K562 (cell line): ENCODE data around the gene PTP4A1. TPM values are rescaled to one million over a fixed set of nuclear protein-coding genes. Genes with fewer than 3 reads are reported as not detected.

ENCODE experiments used
- ATAC-seq: fragments of 200-7000 bp; cut with Tn5 transposase; 3 replicates; pipeline ENCODE4 v1.9.1; 2020; ENCODE audit warnings: moderate library complexity
- BruUV-seq: library from RNA; stranded (reverse); fragments of 400-500 nt; replicated peaks from 2 replicates; lab custom pipeline; 2021; lab: Mats Ljungman, UMichigan
- CTCF ChIA-PET: fragments of 300-600 bp; formaldehyde crosslinking; extraction: SDS; loops from one replicate; lab custom pipeline; 2021; ENCODE audit warnings: low intra/inter-chr PET ratio; lab: Yijun Ruan, JAX
- POLR2A ChIA-PET: fragments of 300-600, 350-650 bp; sonication (Branson Sonifier 250); formaldehyde crosslinking; extraction: SDS; loops from one replicate; lab custom pipeline; 2021; ENCODE audit warnings: antibody characterized with exemption, inconsistent platforms; lab: Yijun Ruan, JAX
- DNase-seq, 4 experiments: peaks; one replicate each; pipeline versions ENCODE4 v3.0.0 to v3.0.0-alpha.2; 2011 to 2018; ENCODE audit warnings: low spot score in 3 of 4, mixed read lengths in 3 of 4; ENCODE audit errors: extremely low read depth in 1 of 4
- FAIRE-seq: peaks from 2 replicates; lab custom pipeline; 2011; peaks lifted over from hg19 to GRCh38; lab: Jason Lieb, UNC
- H2AFZ ChIP-seq: 2 replicates; pipeline ENCODE4 v1.6.0; 2011; ENCODE audit warnings: low read depth, low read length, control low read depth, inconsistent platforms
- H3K27ac ChIP-seq: fragments of 200-600 bp; 3 replicates; pipeline ENCODE4 v1.8.0; 2011; ENCODE audit warnings: low read depth, mild to moderate bottlenecking, control low read depth, inconsistent platforms, low read length, moderate library complexity, mixed read lengths; ENCODE audit errors: extremely low read depth
- H3K27me3 ChIP-seq, 2 experiments: fragments of 300-600 bp in 1 of 2; 2 replicates in 1 of 2; 3 replicates in 1 of 2; pipeline versions ENCODE4 v1.6.0 to v1.8.0; 2011; ENCODE audit warnings: inconsistent platforms in 2 of 2, low read length in 2 of 2, mild to moderate bottlenecking in 1 of 2, mixed read lengths in 1 of 2, moderate library complexity in 1 of 2; ENCODE audit not compliant: control insufficient read depth in 2 of 2, insufficient read depth in 2 of 2
- H3K36me3 ChIP-seq: fragments of 300-600 bp; 3 replicates; pipeline ENCODE4 v1.8.0; 2011; ENCODE audit warnings: mild to moderate bottlenecking, low read length, inconsistent platforms; ENCODE audit not compliant: control insufficient read depth, insufficient read depth
- H3K4me1 ChIP-seq, 2 experiments: fragments of 200-600 bp in 1 of 2; replicated peaks in 1 of 2; 2 replicates in 1 of 2; 3 replicates in 1 of 2; pipeline versions ENCODE4 v1.5.1 to v1.8.0; 2011; ENCODE audit warnings: inconsistent platforms in 2 of 2, low read length in 2 of 2, mild to moderate bottlenecking in 1 of 2, mixed read lengths in 1 of 2, moderate library complexity in 1 of 2; ENCODE audit not compliant: control insufficient read depth in 2 of 2, insufficient read depth in 2 of 2
- H3K4me2 ChIP-seq: 2 replicates; pipeline ENCODE4 v1.6.1; 2011; ENCODE audit warnings: low read length, control low read depth, inconsistent platforms, mixed read lengths; ENCODE audit not compliant: insufficient read depth
- H3K4me3 ChIP-seq: fragments of 200-600 bp; sonication (generic), shearing (Covaris generic); 2 replicates; pipeline ENCODE4 v1.5.1; 2016; ENCODE audit warnings: control low read depth, inconsistent platforms
- H3K79me2 ChIP-seq: fragments of 200-600 bp; 3 replicates; pipeline ENCODE4 v1.8.0; 2011; ENCODE audit warnings: low read length, inconsistent platforms; ENCODE audit not compliant: control insufficient read depth, insufficient read depth
- H3K9ac ChIP-seq, 2 experiments: 2 replicates each; pipeline versions ENCODE4 v1.6.0 to v1.6.1; 2011; ENCODE audit warnings: low read depth in 2 of 2, low read length in 2 of 2, control low read depth in 1 of 2, inconsistent platforms in 1 of 2, mild to moderate bottlenecking in 1 of 2, mixed read lengths in 1 of 2; ENCODE audit not compliant: insufficient read depth in 1 of 2
- H3K9me1 ChIP-seq: one replicate; pipeline ENCODE4 v1.6.0; 2011; ENCODE audit warnings: inconsistent platforms, mild to moderate bottlenecking, low read length, moderate library complexity; ENCODE audit not compliant: control insufficient read depth, insufficient read depth
- H3K9me3 ChIP-seq: replicated peaks from 2 replicates; pipeline ENCODE4 v1.5.1; 2011; ENCODE audit warnings: low read depth, low read length, inconsistent platforms; ENCODE audit not compliant: control insufficient read depth, insufficient read depth
- H4K20me1 ChIP-seq: replicated peaks from 2 replicates; pipeline ENCODE4 v1.6.1; 2011; ENCODE audit warnings: low read length, inconsistent platforms, mixed read lengths; ENCODE audit not compliant: control insufficient read depth, insufficient read depth
- KAT8 ChIP-seq: fragments of 450-650 bp; IDR thresholded peaks from 2 replicates; pipeline ENCODE4 v1.6.1; 2016; ENCODE audit warnings: low read depth, mild to moderate bottlenecking
- KDM4B ChIP-seq, 2 experiments: fragments of 450-650 bp in 1 of 2; sonication (generic) in 1 of 2; IDR thresholded peaks; 2 replicates each; pipeline ENCODE4 v1.6.1; 2016 to 2017; ENCODE audit warnings: borderline replicate concordance in 2 of 2, antibody characterized with exemption in 1 of 2, low read depth in 1 of 2, mild to moderate bottlenecking in 1 of 2
- MEIS2 ChIP-seq: fragments of 450-650 bp; IDR thresholded peaks from 2 replicates; pipeline ENCODE4 v1.6.1; 2014; ENCODE audit warnings: mild to moderate bottlenecking; ENCODE audit not compliant: partially characterized antibody
- NCOR1 ChIP-seq: fragments of 450-650 bp; IDR thresholded peaks from 2 replicates; pipeline ENCODE4 v1.6.1; 2016; ENCODE audit warnings: mild to moderate bottlenecking, moderate library complexity
- NFIX ChIP-seq: fragments of 250-450 bp; sonication (Bioruptor Pico); IDR thresholded peaks from 2 replicates; pipeline ENCODE4 v1.4.0; 2020; ENCODE audit warnings: low read depth, mild to moderate bottlenecking, moderate library complexity
- RBM34 ChIP-seq: fragments of 200-400 bp; formaldehyde crosslinking; IDR thresholded peaks from 2 replicates; pipeline ENCODE4 v1.6.1; 2018; ENCODE audit warnings: low read length, borderline replicate concordance; ENCODE audit not compliant: insufficient read depth
- SOX6 ChIP-seq: fragments of 450-650 bp; IDR thresholded peaks from 2 replicates; pipeline ENCODE4 v1.6.1; 2014; ENCODE audit warnings: mild to moderate bottlenecking
- WGBS: fragments of 100-300 bp; shearing (Covaris generic); methylation state at CpG from one replicate; pipeline ENCODE4 v1.1.6; 2016; ENCODE audit warnings: low coverage, mixed read lengths; ENCODE audit not compliant: insufficient coverage; ENCODE audit errors: missing lambda C conversion rate; 5-methylcytosine and 5-hydroxymethylcytosine counted together
- in situ Hi-C: fragments of 300-500 bp; cut with MboI; formaldehyde crosslinking; loops from 4 replicates; pipeline ENCODE4 v1.15.0; 2018; ENCODE audit warnings: inconsistent platforms, mixed read lengths
- intact Hi-C: fragments of 100-400 bp; cut with micrococcal nuclease; formaldehyde crosslinking; loops from 2 replicates; pipeline ENCODE4 v1.14.2; 2022
- polyA plus RNA-seq, 8 experiments: library from polyadenylated mRNA; depleted of rRNA in 4 of 8; stranded (reverse) in 5 of 8; unstranded in 3 of 8; fragments of >200 nt; fragmentation: Nextera tagmentation in 2 of 8; fragmentation: Illumina TruSeq in 1 of 8; extraction: Ambion mirVana in 2 of 8; extraction: Trizol in 1 of 8; gene quantifications; 2 replicates each; pipeline versions ENCODE4 v1.2.1 to v1.2.3, GENCODE V29; 2011 to 2014; ENCODE audit warnings: inconsistent platforms in 1 of 8, missing spikeins in 1 of 8
- total RNA-seq, 7 experiments: library from RNA; depleted of rRNA in 6 of 7; stranded (reverse); fragments of >200 nt in 6 of 7; fragmentation: Illumina TruSeq in 2 of 7; extraction: Trizol in 2 of 7; gene quantifications; 2 replicates each; pipeline versions ENCODE4 v1.2.1 to v1.2.3, GENCODE V29; 2011 to 2021; ENCODE audit warnings: low replicate concordance in 1 of 7
- TF ChIP-seq, protein P1 (sequence below): fragments of 200-800 bp; sonication (Bioruptor generic); IDR thresholded peaks from 2 replicates; pipeline ENCODE4 v1.6.1; 2017; ENCODE audit warnings: missing genetic modification characterization, missing compliant biosample characterization
- TF ChIP-seq, protein P2 (sequence below): fragments of 450-650 bp; IDR thresholded peaks from 2 replicates; pipeline ENCODE4 v1.6.1; 2016; ENCODE audit warnings: mild to moderate bottlenecking
- TF ChIP-seq, protein P3 (sequence below), 2 experiments: IDR thresholded peaks; 2 replicates each; pipeline ENCODE4 v1.6.1; 2012; ENCODE audit warnings: improper control_type of control experiment in 2 of 2, low read depth in 2 of 2, low read length in 2 of 2, borderline replicate concordance in 1 of 2
- TF ChIP-seq, protein P4 (sequence below): fragments of 250-450 bp; sonication (Bioruptor Pico); IDR thresholded peaks from 2 replicates; pipeline ENCODE4 v1.5.0; 2022; ENCODE audit warnings: mild to moderate bottlenecking
- TF ChIP-seq, protein P5 (sequence below): fragments of 250-450 bp; sonication (Bioruptor Pico); IDR thresholded peaks from 2 replicates; pipeline ENCODE4 v1.5.1; 2021; ENCODE audit warnings: mild to moderate bottlenecking

Gene PTP4A1
- total and polyA plus RNA-seq, 9 of the 15 experiments (the other 6 are each of a cell fraction or from before 2014, with no cell fraction given): 3.7 to 67.5 (median 13.1) TPM

DNA sequence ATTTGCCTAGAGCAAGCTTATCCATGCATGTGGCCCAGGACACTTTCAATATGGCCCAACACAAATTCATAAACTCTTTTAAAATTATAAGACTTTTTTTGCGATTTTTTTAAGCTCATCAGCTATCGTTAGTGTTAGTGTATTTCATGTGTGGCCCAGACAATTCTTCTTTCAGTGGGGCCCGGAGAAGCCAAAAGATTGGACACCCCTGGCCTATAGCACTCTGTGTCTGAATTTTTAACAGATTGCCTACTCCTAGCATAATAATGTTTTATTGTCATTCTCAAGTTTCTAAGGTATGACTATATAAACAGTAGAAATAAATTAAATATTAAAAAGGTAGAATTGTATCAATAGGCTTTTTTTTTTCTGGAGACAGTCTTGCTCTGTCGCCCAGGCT, 48.6 kb upstream of the PTP4A1 start:
- ChIA-PET CTCF (no interaction called here), POLR2A (no interaction called here)
- no peak for TF ChIP-seq MEIS2
- no peak for TF ChIP-seq NFIX
- TF ChIP-seq KDM4B (IDR thresholded peaks at IDR 0.05; ENCODE audit: borderline replicate concordance in 2 of 2, low read depth in 1 of 2): no peak
- no peak for TF ChIP-seq RBM34
- TF ChIP-seq, protein P1, sequence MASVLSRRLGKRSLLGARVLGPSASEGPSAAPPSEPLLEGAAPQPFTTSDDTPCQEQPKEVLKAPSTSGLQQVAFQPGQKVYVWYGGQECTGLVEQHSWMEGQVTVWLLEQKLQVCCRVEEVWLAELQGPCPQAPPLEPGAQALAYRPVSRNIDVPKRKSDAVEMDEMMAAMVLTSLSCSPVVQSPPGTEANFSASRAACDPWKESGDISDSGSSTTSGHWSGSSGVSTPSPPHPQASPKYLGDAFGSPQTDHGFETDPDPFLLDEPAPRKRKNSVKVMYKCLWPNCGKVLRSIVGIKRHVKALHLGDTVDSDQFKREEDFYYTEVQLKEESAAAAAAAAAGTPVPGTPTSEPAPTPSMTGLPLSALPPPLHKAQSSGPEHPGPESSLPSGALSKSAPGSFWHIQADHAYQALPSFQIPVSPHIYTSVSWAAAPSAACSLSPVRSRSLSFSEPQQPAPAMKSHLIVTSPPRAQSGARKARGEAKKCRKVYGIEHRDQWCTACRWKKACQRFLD: no peak
- TF ChIP-seq, protein P2, sequence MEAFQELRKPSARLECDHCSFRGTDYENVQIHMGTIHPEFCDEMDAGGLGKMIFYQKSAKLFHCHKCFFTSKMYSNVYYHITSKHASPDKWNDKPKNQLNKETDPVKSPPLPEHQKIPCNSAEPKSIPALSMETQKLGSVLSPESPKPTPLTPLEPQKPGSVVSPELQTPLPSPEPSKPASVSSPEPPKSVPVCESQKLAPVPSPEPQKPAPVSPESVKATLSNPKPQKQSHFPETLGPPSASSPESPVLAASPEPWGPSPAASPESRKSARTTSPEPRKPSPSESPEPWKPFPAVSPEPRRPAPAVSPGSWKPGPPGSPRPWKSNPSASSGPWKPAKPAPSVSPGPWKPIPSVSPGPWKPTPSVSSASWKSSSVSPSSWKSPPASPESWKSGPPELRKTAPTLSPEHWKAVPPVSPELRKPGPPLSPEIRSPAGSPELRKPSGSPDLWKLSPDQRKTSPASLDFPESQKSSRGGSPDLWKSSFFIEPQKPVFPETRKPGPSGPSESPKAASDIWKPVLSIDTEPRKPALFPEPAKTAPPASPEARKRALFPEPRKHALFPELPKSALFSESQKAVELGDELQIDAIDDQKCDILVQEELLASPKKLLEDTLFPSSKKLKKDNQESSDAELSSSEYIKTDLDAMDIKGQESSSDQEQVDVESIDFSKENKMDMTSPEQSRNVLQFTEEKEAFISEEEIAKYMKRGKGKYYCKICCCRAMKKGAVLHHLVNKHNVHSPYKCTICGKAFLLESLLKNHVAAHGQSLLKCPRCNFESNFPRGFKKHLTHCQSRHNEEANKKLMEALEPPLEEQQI: no peak
- TF ChIP-seq KAT8: no peak
- TF ChIP-seq, protein P3, sequence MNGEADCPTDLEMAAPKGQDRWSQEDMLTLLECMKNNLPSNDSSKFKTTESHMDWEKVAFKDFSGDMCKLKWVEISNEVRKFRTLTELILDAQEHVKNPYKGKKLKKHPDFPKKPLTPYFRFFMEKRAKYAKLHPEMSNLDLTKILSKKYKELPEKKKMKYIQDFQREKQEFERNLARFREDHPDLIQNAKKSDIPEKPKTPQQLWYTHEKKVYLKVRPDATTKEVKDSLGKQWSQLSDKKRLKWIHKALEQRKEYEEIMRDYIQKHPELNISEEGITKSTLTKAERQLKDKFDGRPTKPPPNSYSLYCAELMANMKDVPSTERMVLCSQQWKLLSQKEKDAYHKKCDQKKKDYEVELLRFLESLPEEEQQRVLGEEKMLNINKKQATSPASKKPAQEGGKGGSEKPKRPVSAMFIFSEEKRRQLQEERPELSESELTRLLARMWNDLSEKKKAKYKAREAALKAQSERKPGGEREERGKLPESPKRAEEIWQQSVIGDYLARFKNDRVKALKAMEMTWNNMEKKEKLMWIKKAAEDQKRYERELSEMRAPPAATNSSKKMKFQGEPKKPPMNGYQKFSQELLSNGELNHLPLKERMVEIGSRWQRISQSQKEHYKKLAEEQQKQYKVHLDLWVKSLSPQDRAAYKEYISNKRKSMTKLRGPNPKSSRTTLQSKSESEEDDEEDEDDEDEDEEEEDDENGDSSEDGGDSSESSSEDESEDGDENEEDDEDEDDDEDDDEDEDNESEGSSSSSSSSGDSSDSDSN (IDR thresholded peaks at IDR 0.05; ENCODE audit: borderline replicate concordance in 1 of 2, low read depth in 2 of 2, low read length in 2 of 2): no peak
- TF ChIP-seq, protein P4, sequence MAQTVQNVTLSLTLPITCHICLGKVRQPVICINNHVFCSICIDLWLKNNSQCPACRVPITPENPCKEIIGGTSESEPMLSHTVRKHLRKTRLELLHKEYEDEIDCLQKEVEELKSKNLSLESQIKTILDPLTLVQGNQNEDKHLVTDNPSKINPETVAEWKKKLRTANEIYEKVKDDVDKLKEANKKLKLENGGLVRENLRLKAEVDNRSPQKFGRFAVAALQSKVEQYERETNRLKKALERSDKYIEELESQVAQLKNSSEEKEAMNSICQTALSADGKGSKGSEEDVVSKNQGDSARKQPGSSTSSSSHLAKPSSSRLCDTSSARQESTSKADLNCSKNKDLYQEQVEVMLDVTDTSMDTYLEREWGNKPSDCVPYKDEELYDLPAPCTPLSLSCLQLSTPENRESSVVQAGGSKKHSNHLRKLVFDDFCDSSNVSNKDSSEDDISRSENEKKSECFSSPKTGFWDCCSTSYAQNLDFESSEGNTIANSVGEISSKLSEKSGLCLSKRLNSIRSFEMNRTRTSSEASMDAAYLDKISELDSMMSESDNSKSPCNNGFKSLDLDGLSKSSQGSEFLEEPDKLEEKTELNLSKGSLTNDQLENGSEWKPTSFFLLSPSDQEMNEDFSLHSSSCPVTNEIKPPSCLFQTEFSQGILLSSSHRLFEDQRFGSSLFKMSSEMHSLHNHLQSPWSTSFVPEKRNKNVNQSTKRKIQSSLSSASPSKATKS (CRISPR knock-in tag): no peak
- no peak for TF ChIP-seq SOX6
- TF ChIP-seq, protein P5, sequence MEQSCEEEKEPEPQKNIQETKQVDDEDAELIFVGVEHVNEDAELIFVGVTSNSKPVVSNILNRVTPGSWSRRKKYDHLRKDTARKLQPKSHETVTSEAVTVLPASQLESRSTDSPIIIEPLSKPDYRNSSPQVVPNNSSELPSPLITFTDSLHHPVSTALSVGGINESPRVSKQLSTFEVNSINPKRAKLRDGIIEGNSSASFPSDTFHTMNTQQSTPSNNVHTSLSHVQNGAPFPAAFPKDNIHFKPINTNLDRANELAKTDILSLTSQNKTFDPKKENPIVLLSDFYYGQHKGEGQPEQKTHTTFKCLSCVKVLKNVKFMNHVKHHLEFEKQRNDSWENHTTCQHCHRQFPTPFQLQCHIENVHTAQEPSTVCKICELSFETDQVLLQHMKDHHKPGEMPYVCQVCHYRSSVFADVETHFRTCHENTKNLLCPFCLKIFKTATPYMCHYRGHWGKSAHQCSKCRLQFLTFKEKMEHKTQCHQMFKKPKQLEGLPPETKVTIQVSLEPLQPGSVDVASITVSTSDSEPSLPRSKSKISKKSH (CRISPR knock-in tag): no peak
- TF ChIP-seq NCOR1: no peak
- Histone ChIP-seq H3K79me2 (no peaks in the 10 kb centered on the region), H3K27me3 (no peaks in the 10 kb centered on the region), H3K9ac (no peak overlapping the region), H2AFZ (no peak overlapping the region), H3K4me2 (no peak overlapping the region), H4K20me1 (no peaks in the 10 kb centered on the region), H3K9me3 (no peaks in the 10 kb centered on the region), H3K36me3 (no peaks in the 10 kb centered on the region), H3K27ac (no peak overlapping the region), H3K4me3 (no peak overlapping the region), H3K4me1 (no peaks in the 10 kb centered on the region), H3K9me1 (no peaks in the 10 kb centered on the region)
- no peak for DNase-seq
- FAIRE-seq: no peak
- ATAC-seq: no peak
- intact Hi-C loops: no loop called here
- in situ Hi-C loops: no loop called here
- WGBS: 5% methylated on average over 4 of the region's 4 CpGs
- BruUV-seq: no TSS peak
